H1 (cell line): ENCODE results near the gene UMODL1. TPM values are rescaled to one million over a fixed set of nuclear protein-coding genes. Genes with fewer than 3 reads are reported as not detected.

Experiments
- CTCF ChIA-PET: fragments of 300-600 bp; sonication (Branson Sonifier 250); formaldehyde crosslinking; loops from one replicate; lab custom pipeline; 2021; ENCODE audit not compliant: partially characterized antibody; lab: Charles Lee
- POLR2A ChIA-PET: fragments of 300-600 bp; sonication (Branson Sonifier 250); formaldehyde crosslinking; loops from one replicate; lab custom pipeline; 2021; ENCODE audit warnings: inconsistent platforms; ENCODE audit not compliant: partially characterized antibody; lab: Charles Lee
- DNase-seq, 2 experiments: peaks; one replicate each; pipeline versions ENCODE4 v3.0.0 to v3.0.0-alpha.2; 2010 to 2022; ENCODE audit warnings: low spot score in 2 of 2, low read depth in 1 of 2, mixed read lengths in 1 of 2
- FAIRE-seq: peaks from 2 replicates; lab custom pipeline; 2011; peaks lifted over from hg19 to GRCh38; lab: Jason Lieb, UNC
- H2AFZ ChIP-seq: 2 replicates; pipeline ENCODE4 v1.8.1; 2012; ENCODE audit warnings: low read length, inconsistent platforms
- H2AK5ac ChIP-seq: 2 replicates; pipeline ENCODE4 v1.6.1; 2013; ENCODE audit warnings: low read depth, low read length
- H2BK120ac ChIP-seq: replicated peaks from 2 replicates; pipeline ENCODE3; 2013; ENCODE audit warnings: low read depth, low read length, inconsistent platforms
- H2BK12ac ChIP-seq: 2 replicates; pipeline ENCODE4 v1.6.1; 2013; ENCODE audit warnings: low read depth, low read length
- H2BK15ac ChIP-seq: 2 replicates; pipeline ENCODE4 v1.6.1; 2013; ENCODE audit warnings: low read length
- H2BK20ac ChIP-seq: 2 replicates; pipeline ENCODE4 v1.6.1; 2013; ENCODE audit warnings: low read length
- H2BK5ac ChIP-seq: 2 replicates; pipeline ENCODE4 v1.6.1; 2013; ENCODE audit warnings: low read depth, low read length
- H3K14ac ChIP-seq: 2 replicates; pipeline ENCODE4 v1.6.1; 2013; ENCODE audit warnings: inconsistent platforms; ENCODE audit not compliant: insufficient read length
- H3K18ac ChIP-seq: 2 replicates; pipeline ENCODE4 v1.6.1; 2013; ENCODE audit warnings: low read length; ENCODE audit errors: extremely low read depth
- H3K23ac ChIP-seq: 2 replicates; pipeline ENCODE4 v1.6.1; 2013; ENCODE audit warnings: inconsistent platforms; ENCODE audit not compliant: insufficient read length
- H3K23me2 ChIP-seq: 2 replicates; pipeline ENCODE4 v1.6.1; 2013; ENCODE audit warnings: low read depth, low read length
- H3K27ac ChIP-seq: 2 replicates; pipeline ENCODE4 v1.6.1; 2011; ENCODE audit warnings: low read depth, low read length, inconsistent platforms
- H3K27me3 ChIP-seq, 4 experiments: replicated peaks in 1 of 4; 1 replicate in 1 of 4; 2 replicates in 3 of 4; pipeline versions ENCODE4 v1.6.1 to v1.8.1; 2011 to 2013; ENCODE audit warnings: low read length in 3 of 4, mild to moderate bottlenecking in 3 of 4, inconsistent platforms in 2 of 4, mixed read lengths in 2 of 4, moderate library complexity in 1 of 4; ENCODE audit not compliant: control insufficient read depth in 3 of 4, insufficient read depth in 3 of 4; ENCODE audit errors: extremely low read depth in 1 of 4
- H3K36me3 ChIP-seq, 4 experiments: 2 replicates each; pipeline versions ENCODE4 v1.6.1 to v1.8.1; 2011 to 2013; ENCODE audit warnings: mild to moderate bottlenecking in 4 of 4, low read length in 3 of 4, moderate library complexity in 2 of 4, control low read depth in 1 of 4, inconsistent platforms in 1 of 4; ENCODE audit not compliant: insufficient read depth in 4 of 4, control insufficient read depth in 2 of 4
- H3K4ac ChIP-seq: replicated peaks from 2 replicates; pipeline ENCODE3; 2013; ENCODE audit warnings: low read length, low read depth, mixed read lengths, inconsistent platforms; ENCODE audit not compliant: insufficient read length
- H3K4me1 ChIP-seq, 4 experiments: replicated peaks in 1 of 4; 1 replicate in 1 of 4; 2 replicates in 3 of 4; pipeline versions ENCODE4 v1.6.1 to v1.8.1; 2011 to 2013; ENCODE audit warnings: low read length in 3 of 4, inconsistent platforms in 2 of 4, mixed read lengths in 1 of 4; ENCODE audit not compliant: insufficient read depth in 4 of 4, control insufficient read depth in 3 of 4
- H3K4me2 ChIP-seq, 2 experiments: 2 replicates each; pipeline versions ENCODE4 v1.6.1 to v1.8.1; 2011 to 2013; ENCODE audit warnings: low read depth in 2 of 2, low read length in 2 of 2, control low read depth in 1 of 2, inconsistent platforms in 1 of 2, mild to moderate bottlenecking in 1 of 2; ENCODE audit not compliant: insufficient read depth in 1 of 2
- H3K4me3 ChIP-seq, 4 experiments: fragments of 200-600, 300-600 bp in 1 of 4; sonication (generic), shearing (Covaris generic), sonication (Bioruptor Twin) in 1 of 4; 2 replicates each; pipeline versions ENCODE4 v1.5.1 to v1.8.1; 2011 to 2016; ENCODE audit warnings: low read length in 4 of 4, low read depth in 3 of 4, control low read depth in 2 of 4, inconsistent platforms in 2 of 4, mild to moderate bottlenecking in 2 of 4, mixed read lengths in 1 of 4, moderate library complexity in 1 of 4; ENCODE audit not compliant: insufficient read depth in 2 of 4; ENCODE audit errors: extremely low read depth in 1 of 4
- H3K56ac ChIP-seq: replicated peaks from 2 replicates; pipeline ENCODE3; 2013; ENCODE audit warnings: low read depth, mild to moderate bottlenecking, mixed read lengths, low read length, inconsistent platforms; ENCODE audit not compliant: insufficient read length
- H3K79me1 ChIP-seq: 2 replicates; pipeline ENCODE4 v1.6.1; 2013; ENCODE audit warnings: low read depth, low read length, control low read depth
- H3K79me2 ChIP-seq, 2 experiments: 2 replicates each; pipeline versions ENCODE4 v1.6.1 to v1.8.1; 2012 to 2013; ENCODE audit warnings: low read length in 2 of 2, mild to moderate bottlenecking in 2 of 2, inconsistent platforms in 1 of 2; ENCODE audit not compliant: insufficient read depth in 2 of 2, control insufficient read depth in 1 of 2
- H3K9ac ChIP-seq, 4 experiments: replicated peaks in 1 of 4; 1 replicate in 1 of 4; 2 replicates in 3 of 4; pipeline versions ENCODE4 v1.6.1 to v1.8.1; 2011 to 2013; ENCODE audit warnings: low read depth in 3 of 4, low read length in 3 of 4, control low read depth in 2 of 4, mild to moderate bottlenecking in 2 of 4, moderate library complexity in 2 of 4, inconsistent platforms in 1 of 4; ENCODE audit errors: extremely low read depth in 1 of 4
- H3K9me3 ChIP-seq, 2 experiments: 2 replicates each; pipeline versions ENCODE4 v1.6.1 to v1.8.1; 2012 to 2013; ENCODE audit warnings: mild to moderate bottlenecking in 2 of 2, moderate library complexity in 2 of 2, control low read depth in 1 of 2, inconsistent platforms in 1 of 2, low read depth in 1 of 2, low read length in 1 of 2, mixed read lengths in 1 of 2; ENCODE audit not compliant: insufficient read depth in 2 of 2
- H4K20me1 ChIP-seq, 2 experiments: replicated peaks in 1 of 2; 2 replicates each; pipeline versions ENCODE3 to v1.8.1; 2011 to 2013; ENCODE audit warnings: inconsistent platforms in 2 of 2, low read length in 2 of 2, mild to moderate bottlenecking in 1 of 2; ENCODE audit not compliant: insufficient read depth in 2 of 2, control insufficient read depth in 1 of 2
- H4K5ac ChIP-seq: 2 replicates; pipeline ENCODE4 v1.6.1; 2013; ENCODE audit warnings: low read length, low read depth, mixed read lengths, inconsistent platforms; ENCODE audit not compliant: insufficient read length
- H4K8ac ChIP-seq: 2 replicates; pipeline ENCODE4 v1.8.0; 2013; ENCODE audit warnings: mild to moderate bottlenecking, moderate library complexity, low read length, inconsistent platforms; ENCODE audit not compliant: insufficient read depth; ENCODE audit errors: extremely low read depth
- H4K91ac ChIP-seq: replicated peaks from 2 replicates; pipeline ENCODE3; 2013; ENCODE audit warnings: low read length, mixed read lengths, inconsistent platforms; ENCODE audit not compliant: insufficient read length
- YY1 ChIP-seq: IDR thresholded peaks from 2 replicates; pipeline ENCODE4 v1.6.1; 2011; ENCODE audit warnings: low read depth, mild to moderate bottlenecking, low read length
- WGBS, 2 experiments: shearing (Covaris generic) in 1 of 2; methylation state at CpG; one replicate each; pipeline versions ENCODE4 v1.1.6 to v1.1.7; 2013 to 2015; ENCODE audit warnings: low lambda C conversion rate in 2 of 2, mixed read lengths in 2 of 2, inconsistent platforms in 1 of 2, low coverage in 1 of 2, missing lambda C conversion rate in 1 of 2; ENCODE audit not compliant: insufficient replicate concordance in 2 of 2, insufficient coverage in 1 of 2, insufficient read length in 1 of 2; ENCODE audit errors: extremely low coverage in 1 of 2, missing lambda C conversion rate in 1 of 2; 5-methylcytosine and 5-hydroxymethylcytosine counted together
- polyA plus RNA-seq, 7 experiments: library from polyadenylated mRNA; depleted of rRNA in 3 of 7; stranded (reverse) in 5 of 7; unstranded in 2 of 7; fragments of >200 nt in 5 of 7; fragments of 200-250 nt in 2 of 7; gene quantifications; 1 replicate in 5 of 7; 2 replicates in 1 of 7; 4 replicates in 1 of 7; pipeline versions ENCODE4 v1.2.1 to v1.2.3, GENCODE V29; 2011 to 2013; ENCODE audit warnings: missing spikeins in 2 of 7, mixed read lengths in 2 of 7
- total RNA-seq: library from RNA; stranded (reverse); fragmentation: NEBNext Ultra II Directional; extraction: Animal tissue kit (Norgen Biotek cat#: 25700); gene quantifications from 2 replicates; pipeline ENCODE4 v1.2.1, GENCODE V29; 2021

Gene UMODL1
- total and polyA plus RNA-seq, 2 of the 8 experiments (the other 6 are each of a cell fraction or from before 2014, with no cell fraction given) = not detected

GRCh38 chr21:42057851-42058437, 13.2 kb upstream of the UMODL1 start:
- POLR2A ChIA-PET = no interaction called here
- H3K4me2 ChIP-seq = no peak overlapping the region

More at GRCh38 chr21:42057851-42058437, 13.2 kb upstream of the UMODL1 start:
- H2BK15ac ChIP-seq = no peak overlapping the region
- CTCF ChIA-PET = interaction anchor here (0.9 kb wide), 1 partner anchor 51 kb away, joined by 3 read pairs; no protein-coding TSS in a partner anchor
- H2BK120ac ChIP-seq = no peak overlapping the region
- no peak overlapping the region for H4K5ac ChIP-seq
- WGBS, 2 experiments = 89% methylated on average over 11 of the region's 11 CpGs; no CpG with 5 or more reads in 1 of the 2 experiments
- no peak overlapping the region for H3K18ac ChIP-seq
- H3K56ac ChIP-seq = no peak overlapping the region
- no peak overlapping the region for H4K91ac ChIP-seq
- H3K79me1 ChIP-seq = no peaks in the 10 kb centered on the region
- DNase-seq (no peak), FAIRE-seq (no peak)
- no peak overlapping the region for H2AFZ ChIP-seq
- no peak overlapping the region for H3K14ac ChIP-seq
- no peaks in the 10 kb centered on the region; a peak in 1 of 7 replicates for H3K27me3 ChIP-seq
- H3K27ac ChIP-seq = no peak overlapping the region
- H3K23ac ChIP-seq = no peak overlapping the region
- no peak overlapping the region for H2BK12ac ChIP-seq
- H3K4ac ChIP-seq = no peak overlapping the region
- no peaks in the 10 kb centered on the region for H3K79me2 ChIP-seq
- no peak overlapping the region for H2BK20ac ChIP-seq
- no peaks in the 10 kb centered on the region for H3K36me3 ChIP-seq
- 0 out of 4 replicates have a peak, but pooled peaks cover 0 to 2% of the 10 kb centered on the region in 2 experiments for H3K9me3 ChIP-seq
- no peak for TF ChIP-seq YY1
- TF ChIP-seq, all 59 proteins: peak for 0
- Histone ChIP-seq H3K4me1 (peaks cover 0 to 15% (median 6%) of the 10 kb centered on the region in 4 experiments; a peak in 3 of 7 replicates), H3K4me3 (no peak overlapping the region), H4K20me1 (no peaks in the 10 kb centered on the region), H3K23me2 (no peaks in the 10 kb centered on the region), H4K8ac (no peak overlapping the region), H2BK5ac (no peak overlapping the region), H2AK5ac (no peak overlapping the region), H3K9ac (no peak overlapping the region)
